Iris pigment epithelial cell (primary cell): ENCODE measurements around the gene ITGA2B.
"Not testable (repeated sequence)": the region's sequence is repeated elsewhere in the genome, so short reads cannot be mapped to it uniquely, and the experiment has no call there.

Source experiments
- DNase-seq: peaks from one replicate; pipeline ENCODE4 v3.0.0-alpha.2; 2011; ENCODE audit warnings: low read depth

Gene ITGA2B

DNA sequence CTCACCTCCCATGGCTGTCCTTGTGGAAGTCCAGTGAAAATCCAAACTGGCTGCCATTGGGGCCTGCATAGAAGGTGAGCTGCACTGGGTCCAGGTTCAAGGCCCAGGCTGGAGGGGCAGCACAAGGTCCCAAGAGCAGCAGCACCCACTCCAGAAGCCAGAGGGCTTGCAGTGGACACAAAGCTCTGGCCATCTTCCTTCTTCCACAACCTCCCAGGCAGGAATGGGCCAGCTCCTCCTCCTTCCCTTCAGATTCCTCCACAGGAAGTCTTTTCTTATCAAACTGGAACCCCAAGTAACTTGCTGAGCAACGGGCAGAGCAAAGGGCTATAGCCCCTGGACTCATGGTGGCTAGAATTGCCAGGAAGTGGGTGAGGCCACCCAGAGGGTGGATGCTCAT is at the start of gene ITGA2B:
TSS of gene ITGA2B (minus strand) at position 369 of the 400 bp plus-strand sequence. CDS start at position 193, 176 bp downstream.
- DNase-seq, result no peak

GRCh38 chr17:44439168-44439567 is 49.7 kb upstream of the ITGA2B start:
- no peak for DNase-seq

DNA sequence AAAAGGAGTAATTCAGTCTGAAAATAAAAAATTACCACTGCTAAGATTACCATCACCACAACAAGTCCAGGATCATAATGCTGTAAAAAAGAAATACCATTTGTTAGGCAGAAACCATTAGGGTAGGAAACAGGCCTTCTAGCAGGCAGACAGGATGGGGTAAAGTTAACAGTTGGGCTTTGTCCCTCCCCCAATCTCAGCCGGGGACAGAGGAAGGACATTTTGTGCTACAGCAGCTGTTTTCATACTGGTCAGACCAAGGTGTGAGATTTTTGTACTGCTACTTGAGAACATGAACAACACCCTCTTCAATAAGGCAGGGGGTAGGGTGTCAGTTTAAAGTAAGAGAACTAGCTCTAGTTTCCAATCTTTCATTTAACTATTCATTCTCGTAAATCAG is 49.2 kb upstream of the ITGA2B start:
- DNase-seq, result no peak

DNA sequence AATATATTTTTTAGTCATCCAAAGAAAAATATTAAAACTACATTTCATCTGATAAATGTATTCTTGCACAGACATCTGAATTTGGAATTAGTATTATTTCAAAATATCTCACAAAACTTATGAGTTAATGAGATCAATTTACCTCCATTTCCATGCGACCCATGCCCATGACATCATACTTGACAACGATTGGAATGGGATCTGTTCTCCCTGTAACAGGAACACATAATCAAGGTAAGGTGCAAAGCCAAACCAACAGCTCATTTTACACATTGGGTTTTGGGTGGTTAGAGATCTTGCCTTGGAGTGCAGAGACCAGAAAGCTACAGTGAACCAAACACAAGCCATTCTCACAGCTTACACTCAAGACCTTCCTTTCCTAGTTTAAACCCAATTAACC is 46.9 kb upstream of the ITGA2B start:
- DNase-seq, result no peak

GRCh38 chr17:44432254-44433157 is 43.1 kb upstream of the ITGA2B start:
- DNase-seq, result no peak

GRCh38 chr17:44424828-44425461 is 35.5 kb upstream of the ITGA2B start:
- DNase-seq, result no peak

GRCh38 chr17:44417553-44417952 is 28.1 kb upstream of the ITGA2B start:
- peak; percentile 92 for DNase-seq

GRCh38 chr17:44416558-44417289 is 27.3 kb upstream of the ITGA2B start:
- DNase-seq, result no peak

DNA sequence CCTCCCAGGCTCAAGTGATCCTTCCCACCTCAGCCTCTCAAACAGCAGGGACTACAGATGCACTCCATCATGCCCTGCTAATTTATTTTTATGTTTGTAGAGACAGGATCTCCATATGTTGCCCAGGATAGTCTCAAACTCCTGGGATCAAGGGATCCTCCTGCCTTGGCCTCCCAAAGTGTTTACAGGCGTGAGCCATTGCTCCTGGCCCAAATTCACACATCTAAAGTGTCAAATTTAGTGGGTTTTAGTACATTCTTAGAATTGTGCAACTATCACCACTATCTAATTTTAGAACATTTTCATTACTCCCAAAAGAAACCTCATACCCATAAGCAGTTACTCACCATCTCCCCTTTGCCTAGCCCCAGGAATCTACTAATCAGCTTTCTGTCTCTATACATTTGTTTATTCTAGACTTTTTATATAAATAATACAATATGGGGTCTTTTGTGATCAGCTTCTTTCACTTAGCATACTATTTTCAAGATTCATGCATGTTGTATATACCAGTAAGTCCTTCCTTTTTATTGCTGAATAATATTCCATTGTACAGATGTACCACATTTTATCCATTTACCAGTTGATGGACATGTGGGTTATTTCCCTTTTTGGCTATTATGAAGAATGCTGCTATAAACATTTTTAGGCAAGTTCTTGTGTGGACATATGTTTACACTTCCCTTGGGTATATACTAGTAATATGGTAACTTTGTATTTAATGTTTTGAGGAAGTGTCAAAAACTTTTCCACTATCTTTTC is 25.1 kb upstream of the ITGA2B start:
- no peak for DNase-seq

DNA sequence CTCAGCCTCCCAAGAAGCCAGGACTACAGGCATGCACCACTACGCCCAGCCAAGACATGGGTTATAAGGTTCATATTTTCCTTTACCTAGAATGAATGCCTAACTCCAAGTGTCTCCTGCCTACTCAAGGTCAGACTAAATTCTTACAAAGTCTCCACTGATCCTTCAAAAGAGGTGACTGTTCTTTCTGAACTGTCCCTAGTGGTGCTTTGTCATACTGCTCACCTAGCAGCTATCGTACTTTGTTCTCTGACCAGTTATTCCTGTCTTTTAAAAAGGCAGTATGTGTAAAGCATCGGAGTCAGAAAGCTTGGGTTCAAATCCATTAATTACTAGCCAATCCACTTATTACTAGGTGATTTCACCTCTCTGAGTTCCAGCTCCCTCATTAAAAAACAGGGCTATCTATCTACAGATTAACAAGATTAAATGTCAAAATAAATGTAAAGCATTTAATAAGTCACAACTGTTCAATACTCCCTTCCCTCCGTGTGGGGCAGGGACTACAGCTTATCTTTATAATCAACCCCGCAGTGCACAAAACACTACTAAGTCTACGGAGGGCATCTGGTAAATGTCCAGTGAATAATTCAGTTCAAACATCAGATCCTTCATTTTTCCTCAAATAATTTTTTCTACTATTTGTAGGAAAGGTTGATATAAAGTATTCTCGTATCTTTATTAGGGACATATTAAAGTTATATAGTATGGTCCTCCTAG is 20.0 kb upstream of the ITGA2B start:
- DNase-seq, result no peak

DNA sequence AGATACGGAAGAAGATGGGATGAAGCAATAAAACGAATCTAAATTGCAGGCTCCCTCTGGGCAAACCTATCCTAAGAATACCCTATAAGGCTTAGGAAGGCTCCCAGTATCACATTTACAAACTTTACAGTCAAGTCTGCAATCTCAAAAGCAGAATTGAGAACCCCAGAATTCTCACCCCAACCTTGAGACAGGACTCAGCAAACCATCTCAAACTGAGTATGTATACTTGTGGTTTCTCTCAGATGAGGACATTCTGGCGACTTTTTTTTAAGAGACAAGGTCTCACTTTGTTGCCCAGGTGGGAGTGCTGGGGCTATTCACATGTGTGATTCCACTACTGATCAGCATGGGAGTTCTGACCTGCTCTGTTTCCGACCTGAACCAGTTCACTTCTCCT is 19.3 kb upstream of the ITGA2B start:
- no peak for DNase-seq

- DNase-seq, result no peak
Observed at GRCh38 chr17:44402564-44403172, 13.2 kb upstream of the ITGA2B start.

DNA sequence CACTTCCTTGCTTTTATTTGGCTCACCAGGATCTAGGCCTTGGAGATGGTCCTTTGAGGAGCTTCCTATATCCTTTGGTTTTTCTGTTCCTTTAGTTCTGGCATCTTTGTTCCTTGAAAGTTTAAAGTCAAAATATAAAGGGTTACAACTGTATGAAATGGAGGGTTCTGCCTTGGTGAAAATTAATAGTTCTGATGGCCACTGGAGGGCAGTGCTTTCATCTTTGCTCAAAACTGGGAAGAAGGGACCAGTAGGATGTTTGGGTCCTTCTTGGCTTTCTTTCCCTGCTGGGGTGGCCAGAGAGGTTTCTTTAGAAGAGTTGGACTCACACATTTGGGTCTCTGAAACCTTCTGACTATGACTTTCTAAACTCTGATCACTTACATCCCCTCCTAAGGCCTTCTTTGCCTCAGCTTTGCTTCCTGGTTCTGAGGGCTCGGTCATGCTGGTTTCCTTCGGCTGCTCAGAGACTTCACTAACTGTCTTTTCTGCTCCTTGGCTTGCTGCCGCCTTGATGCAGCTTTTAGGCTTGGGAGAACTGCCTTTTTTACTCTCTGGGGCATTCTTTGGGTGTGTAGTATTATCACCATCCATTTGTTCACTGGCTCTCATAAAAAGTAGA is 10.9 kb upstream of the ITGA2B start:
- peak; percentile 50 for DNase-seq

GRCh38 chr17:44398692-44399691 is 9.5 kb upstream of the ITGA2B start:
- no peak for DNase-seq

GRCh38 chr17:44397479-44398440 is 8.3 kb upstream of the ITGA2B start:
- DNase-seq, result no peak

DNA sequence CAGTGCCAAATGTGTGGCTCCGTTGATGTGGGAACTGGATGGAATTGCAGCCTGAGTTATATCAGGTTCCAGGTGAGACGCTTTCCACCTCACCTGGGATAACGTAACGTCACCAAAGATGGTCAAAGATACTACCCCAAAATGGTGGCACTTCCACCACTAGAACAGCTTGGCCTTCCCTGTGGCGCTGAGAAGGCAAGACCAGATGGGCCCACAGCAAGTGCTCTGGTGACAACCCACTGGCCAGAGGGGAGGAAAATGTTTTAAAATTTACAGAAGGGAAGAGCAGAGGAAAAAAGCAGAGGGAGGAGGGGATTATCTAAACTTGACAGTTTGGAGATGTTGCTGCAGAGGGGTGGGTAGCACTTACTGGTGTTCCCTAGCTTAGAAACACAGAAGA is 7.5 kb upstream of the ITGA2B start:
- DNase-seq, result no peak

- DNase-seq, result no peak
Observed at GRCh38 chr17:44394833-44395232, 5.4 kb upstream of the ITGA2B start.

DNA sequence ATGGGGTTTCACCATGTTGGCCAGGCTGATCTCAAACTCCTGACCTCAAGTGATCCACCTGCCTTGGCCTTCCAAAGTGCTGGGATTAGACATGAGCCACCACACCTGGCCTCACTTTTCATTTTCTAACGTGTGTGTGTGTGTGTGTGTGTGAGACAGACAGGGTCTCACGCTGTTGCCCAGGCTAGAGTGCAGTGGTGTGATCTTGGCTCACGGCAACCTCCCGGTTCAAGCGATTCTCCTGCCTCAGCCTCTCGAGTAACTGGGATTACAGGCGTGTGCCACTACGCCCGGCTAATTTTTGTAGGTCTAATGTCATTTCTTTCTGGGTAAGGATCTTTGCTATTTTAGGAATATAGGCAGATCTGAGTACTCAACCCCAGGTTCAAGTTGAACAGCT is 4.7 kb upstream of the ITGA2B start:
- not testable (repeated sequence) for DNase-seq
